ENCODE measurements around the gene TTC39A.
A peak's percentile ranks its signal among the peaks of the same experiment; 100 is the strongest.
"Not testable (repeated sequence)": the region's sequence is repeated elsewhere in the genome, so short reads cannot be mapped to it uniquely, and the experiment has no call there.

Gene TTC39A

GRCh38 chr1:51264451-51264850, 65.9 kb downstream of the TTC39A start:
- no peak for DNase-seq

- no peak for DNase-seq
Observed at GRCh38 chr1:51263147-51263877, 67.0 kb downstream of the TTC39A start.

- DNase-seq = no peak
Observed at GRCh38 chr1:51255331-51255730, 75.0 kb downstream of the TTC39A start.

GRCh38 chr1:51253691-51254090, 76.7 kb downstream of the TTC39A start:
- no peak for DNase-seq

- DNase-seq = no peak
Observed at GRCh38 chr1:51252366-51252765, 78.0 kb downstream of the TTC39A start.

GRCh38 chr1:51251165-51251564, 79.2 kb downstream of the TTC39A start:
- not testable (repeated sequence) for DNase-seq

- DNase-seq = not testable (repeated sequence)
Observed at GRCh38 chr1:51250729-51251128, 79.6 kb downstream of the TTC39A start.

- no peak for DNase-seq
Observed at GRCh38 chr1:51249445-51249844, 80.9 kb downstream of the TTC39A start.

GRCh38 chr1:51247499-51247898, 82.9 kb downstream of the TTC39A start:
- no peak for DNase-seq

- DNase-seq = no peak
Observed at GRCh38 chr1:51247022-51247421, 83.3 kb downstream of the TTC39A start.

GRCh38 chr1:51242546-51242945, 87.8 kb downstream of the TTC39A start:
- no peak for DNase-seq

- peak; percentile 32 for DNase-seq
Observed at GRCh38 chr1:51241119-51241518, 89.2 kb downstream of the TTC39A start.

GRCh38 chr1:51240084-51240483, 90.3 kb downstream of the TTC39A start:
- DNase-seq = no peak

GRCh38 chr1:51238034-51238403, 92.3 kb downstream of the TTC39A start:
- peak; percentile 93 for DNase-seq

GRCh38 chr1:51237351-51238033, 92.9 kb downstream of the TTC39A start:
- DNase-seq = peak; percentile 93

Measured in DMS53 (cell line).